IPS-NIHi7 (cell line): ENCODE results near the gene NTN4.
A peak's percentile ranks its signal among the peaks of the same experiment; 100 is the strongest.
"Not testable (repeated sequence)": the region's sequence is repeated elsewhere in the genome, so short reads cannot be mapped to it uniquely, and the experiment has no call there.

Experiments
- DNase-seq: peaks from one replicate; pipeline ENCODE4 v3.0.0; 2012; ENCODE audit warnings: mixed read lengths; ENCODE audit errors: extremely low spot score

NTN4 gene

GRCh38 chr12:95625012-95625411, 165.6 kb downstream of the NTN4 start:
- no peak for DNase-seq

- no peak for DNase-seq
Measured at GRCh38 chr12:95624589-95624988, 166.0 kb downstream of the NTN4 start.

GRCh38 chr12:95623554-95624170, 166.9 kb downstream of the NTN4 start:
- peak; percentile 87 for DNase-seq

GRCh38 chr12:95622879-95623278, 167.7 kb downstream of the NTN4 start:
- no peak for DNase-seq

GRCh38 chr12:95621725-95622124, 168.8 kb downstream of the NTN4 start:
- no peak for DNase-seq

- DNase-seq: no peak
Measured at GRCh38 chr12:95620171-95620570, 170.4 kb downstream of the NTN4 start.

- not testable (repeated sequence) for DNase-seq
Measured at GRCh38 chr12:95616470-95616869, 174.1 kb downstream of the NTN4 start.

GRCh38 chr12:95615749-95616148, 174.8 kb downstream of the NTN4 start:
- DNase-seq: no peak

- DNase-seq: no peak
Measured at GRCh38 chr12:95614390-95614982, 176.1 kb downstream of the NTN4 start.

- DNase-seq: no peak
Measured at GRCh38 chr12:95613021-95613420, 177.5 kb downstream of the NTN4 start.

- no peak for DNase-seq
Measured at GRCh38 chr12:95611676-95612309, 178.8 kb downstream of the NTN4 start.

- peak; percentile 37 for DNase-seq
Measured at GRCh38 chr12:95608252-95609033, 182.1 kb downstream of the NTN4 start.
